Activated CD4-positive, alpha-beta T cell treated with anti-CD3 and anti-CD28 coated beads, Interleukin-2, amount 50 U/mL, for 1 hour (primary cell): ENCODE results near the gene RCOR1.
"Not testable (repeated sequence)": the region's sequence is repeated elsewhere in the genome, so short reads cannot be mapped to it uniquely, and the experiment has no call there.

Experiments used
- DNase-seq: peaks from one replicate; pipeline ENCODE4 v3.0.0-alpha.2; 2020

The RCOR1 gene

GRCh38 chr14:102591944-102592762 is at the start of gene RCOR1:
Gene RCOR1 (plus strand): TSS chr14:102592649. CDS start chr14:102592887, 238 bp downstream.
- DNase-seq, result peak; percentile 98

DNA sequence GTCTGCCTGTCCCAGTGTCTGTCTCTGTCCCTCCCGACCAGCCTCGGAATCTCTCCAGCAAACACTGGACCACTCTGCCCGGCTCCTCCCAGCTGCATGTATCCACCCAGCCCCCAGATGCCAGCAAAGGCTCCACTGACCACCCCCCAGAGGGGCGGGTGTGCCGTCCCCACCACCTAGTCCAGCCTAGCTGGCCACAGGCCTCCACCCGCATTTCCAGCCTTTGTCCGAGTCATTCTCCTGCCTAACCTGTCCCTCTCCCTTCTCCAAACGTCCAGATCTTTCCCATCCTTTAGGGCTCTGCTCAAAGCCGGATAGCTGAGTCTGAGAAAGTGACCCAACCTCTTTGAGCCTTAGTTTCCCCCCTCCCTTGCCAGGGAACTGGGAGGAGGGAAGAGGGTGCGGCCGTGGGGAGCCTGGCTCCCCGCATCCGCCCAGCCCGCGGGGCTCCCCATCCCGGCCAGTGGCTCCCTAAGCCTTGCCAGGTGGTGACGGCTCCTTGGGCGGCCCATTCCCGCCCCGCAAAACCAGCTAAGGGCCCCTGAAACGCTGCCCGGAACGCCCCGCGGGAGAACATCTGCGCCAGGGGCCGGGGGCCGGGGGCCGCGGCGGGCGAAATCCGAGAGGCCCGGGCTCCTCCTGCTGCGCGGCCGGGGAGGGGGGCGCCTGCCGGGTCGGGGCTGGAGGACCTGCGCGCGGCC is 48.3 kb upstream of the RCOR1 start:
- no peak for DNase-seq

GRCh38 chr14:102544747-102545460 is 47.5 kb upstream of the RCOR1 start:
- no peak for DNase-seq

DNA sequence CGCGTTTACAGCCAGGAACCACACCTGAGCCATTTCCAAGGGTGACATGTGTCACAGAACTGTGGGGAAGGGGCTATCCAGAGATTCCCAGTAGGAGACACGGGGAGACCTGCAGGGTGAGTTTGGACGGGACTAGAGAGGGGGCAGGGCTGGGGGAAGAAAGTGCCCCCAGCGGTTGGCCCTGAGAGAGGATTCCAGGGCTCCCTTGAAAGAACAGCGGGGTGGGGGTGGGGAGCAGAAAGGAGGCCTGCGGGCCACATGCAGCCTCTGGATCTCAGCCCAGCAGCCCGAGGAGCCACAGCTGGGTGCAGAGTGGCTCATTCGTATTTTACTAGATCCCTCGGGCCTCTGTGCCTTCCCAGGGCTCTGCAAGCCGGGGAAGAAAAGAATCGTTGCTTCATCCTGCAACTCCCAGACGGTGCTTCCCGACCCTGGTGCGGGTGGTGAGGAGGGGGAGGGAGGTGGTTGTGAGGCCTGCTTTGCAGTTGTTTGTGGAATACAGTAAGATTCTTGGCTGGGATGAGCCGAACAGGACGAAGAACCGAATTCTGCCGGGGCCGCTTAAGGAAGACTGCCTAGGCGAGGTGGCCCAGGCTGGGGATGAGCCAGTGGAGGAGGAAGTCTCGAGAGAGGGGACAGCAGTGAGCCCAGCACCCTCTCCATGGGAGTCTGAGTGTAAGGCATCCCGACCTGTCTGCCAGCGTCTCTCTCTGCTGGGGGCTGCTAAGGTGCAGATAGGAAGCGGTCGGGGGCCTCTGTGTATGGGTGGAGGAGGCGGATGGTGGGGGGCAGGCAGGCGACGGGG is 46.8 kb upstream of the RCOR1 start:
- DNase-seq, result no peak

DNA sequence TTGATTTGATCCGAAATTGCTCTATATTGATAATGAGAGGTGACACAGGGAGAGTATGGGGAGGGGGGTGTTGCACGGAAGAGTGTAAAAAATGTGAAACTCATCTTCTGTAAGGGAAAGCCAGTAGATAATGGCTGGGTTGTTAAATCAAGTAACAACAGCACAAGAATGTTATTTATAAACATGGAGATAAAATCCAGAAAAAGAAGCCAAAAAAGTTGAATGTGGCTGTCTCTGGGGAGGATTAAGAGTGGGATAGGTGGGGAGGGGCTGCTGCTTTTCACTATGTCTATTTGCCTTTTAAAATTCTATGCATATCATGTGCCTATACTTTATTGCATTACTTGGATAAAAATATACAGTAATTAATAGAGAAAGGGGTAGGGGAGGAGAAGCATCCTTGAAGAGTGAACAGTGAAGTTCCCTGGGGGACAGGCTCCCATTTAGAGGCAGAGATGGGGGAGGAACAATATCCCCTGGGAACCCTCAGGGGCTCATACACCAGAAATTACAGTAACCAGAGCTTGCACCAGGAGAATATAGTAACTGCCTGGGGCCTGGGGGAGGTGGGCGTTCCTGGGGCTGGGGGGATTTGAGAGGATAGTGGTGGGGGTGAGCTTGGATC is 43.7 kb upstream of the RCOR1 start:
- no peak for DNase-seq

DNA sequence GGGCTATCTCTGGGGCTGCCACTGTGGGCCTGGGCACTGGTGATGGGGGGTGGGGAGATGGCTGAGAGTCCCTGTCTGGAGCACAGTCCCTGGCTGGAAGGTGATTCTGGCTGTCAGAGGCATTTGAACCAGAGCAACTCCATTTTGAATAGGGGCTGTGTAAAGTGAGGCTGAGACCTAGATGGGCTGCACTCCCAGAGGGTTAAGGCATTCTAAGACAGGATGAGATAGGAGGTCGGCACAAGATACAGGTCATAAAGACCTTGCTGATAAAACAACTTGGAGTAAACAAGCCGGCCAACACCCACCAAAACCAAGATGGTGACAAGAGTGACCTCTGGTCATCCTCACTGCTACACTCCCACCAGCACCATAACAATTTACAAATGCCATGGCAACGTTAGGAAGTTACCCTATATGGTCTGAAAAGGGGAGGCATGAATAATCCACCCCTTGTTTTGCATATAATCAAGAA is 41.5 kb upstream of the RCOR1 start:
- not testable (repeated sequence) for DNase-seq

DNA sequence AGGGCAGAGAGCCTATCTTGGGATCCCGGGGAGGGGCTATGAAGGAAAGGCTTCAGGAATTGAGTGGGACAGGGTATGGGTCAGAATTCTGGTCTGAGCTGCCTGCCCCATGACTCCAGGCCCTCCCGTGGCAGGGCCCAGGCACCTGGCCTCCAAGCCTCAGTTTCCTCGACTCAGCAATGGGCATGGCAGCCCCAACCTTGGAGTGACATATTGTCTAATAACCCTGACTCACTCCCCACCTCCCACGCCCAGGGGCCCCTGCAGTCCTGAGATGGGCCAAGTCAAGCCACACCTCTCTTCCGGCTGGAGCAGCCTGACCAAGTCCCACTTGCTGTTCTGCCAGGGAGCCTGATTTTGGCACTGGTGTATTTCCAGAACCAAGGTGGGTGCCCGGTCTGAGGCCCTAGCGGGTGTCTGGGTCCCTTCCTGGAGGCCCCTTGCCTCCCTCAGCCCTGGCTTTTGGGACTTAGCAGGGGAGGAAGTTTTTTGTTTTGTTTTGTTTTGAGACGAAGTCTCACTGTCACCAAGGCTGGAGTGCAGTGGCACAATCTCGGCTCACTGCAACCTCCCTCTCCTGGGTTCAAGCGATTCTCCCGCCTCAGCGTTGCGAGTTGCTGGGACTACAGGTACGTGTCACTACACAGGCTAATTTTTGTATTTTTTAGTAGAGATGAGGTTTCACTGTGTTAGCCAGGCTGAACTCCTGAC is 40.3 kb upstream of the RCOR1 start:
- DNase-seq, result no peak

GRCh38 chr14:102554821-102555819 is 37.3 kb upstream of the RCOR1 start:
- DNase-seq, result peak; percentile 46

DNA sequence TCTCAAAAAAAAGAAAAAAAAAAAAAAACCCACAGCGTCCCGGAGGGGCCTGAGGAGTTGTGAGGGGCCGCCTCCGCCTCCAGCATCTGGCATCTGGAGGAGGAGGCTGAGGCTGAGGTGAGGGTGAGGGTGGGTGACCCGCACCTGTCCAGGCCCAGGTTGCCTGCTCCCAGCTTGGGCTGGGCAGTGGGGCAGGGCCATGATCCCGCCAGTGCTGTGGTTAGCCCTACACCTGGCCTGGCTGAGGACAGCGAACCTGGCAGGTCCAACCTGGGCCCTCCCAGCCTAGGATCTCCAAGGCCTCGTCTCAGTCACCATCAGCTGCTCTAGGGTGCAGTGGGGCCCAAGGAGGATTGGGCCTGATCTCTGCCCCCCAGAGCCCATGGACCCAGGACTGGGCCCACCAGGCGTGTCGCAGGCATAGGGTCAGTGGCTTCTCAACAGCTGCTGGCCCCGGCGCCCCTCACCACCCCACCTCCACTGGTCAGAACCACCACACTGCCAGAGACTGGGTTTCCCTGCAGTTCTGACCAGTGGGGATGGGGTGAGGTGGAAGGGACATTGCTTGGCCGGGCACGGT is 36.3 kb upstream of the RCOR1 start:
- no peak for DNase-seq

DNA sequence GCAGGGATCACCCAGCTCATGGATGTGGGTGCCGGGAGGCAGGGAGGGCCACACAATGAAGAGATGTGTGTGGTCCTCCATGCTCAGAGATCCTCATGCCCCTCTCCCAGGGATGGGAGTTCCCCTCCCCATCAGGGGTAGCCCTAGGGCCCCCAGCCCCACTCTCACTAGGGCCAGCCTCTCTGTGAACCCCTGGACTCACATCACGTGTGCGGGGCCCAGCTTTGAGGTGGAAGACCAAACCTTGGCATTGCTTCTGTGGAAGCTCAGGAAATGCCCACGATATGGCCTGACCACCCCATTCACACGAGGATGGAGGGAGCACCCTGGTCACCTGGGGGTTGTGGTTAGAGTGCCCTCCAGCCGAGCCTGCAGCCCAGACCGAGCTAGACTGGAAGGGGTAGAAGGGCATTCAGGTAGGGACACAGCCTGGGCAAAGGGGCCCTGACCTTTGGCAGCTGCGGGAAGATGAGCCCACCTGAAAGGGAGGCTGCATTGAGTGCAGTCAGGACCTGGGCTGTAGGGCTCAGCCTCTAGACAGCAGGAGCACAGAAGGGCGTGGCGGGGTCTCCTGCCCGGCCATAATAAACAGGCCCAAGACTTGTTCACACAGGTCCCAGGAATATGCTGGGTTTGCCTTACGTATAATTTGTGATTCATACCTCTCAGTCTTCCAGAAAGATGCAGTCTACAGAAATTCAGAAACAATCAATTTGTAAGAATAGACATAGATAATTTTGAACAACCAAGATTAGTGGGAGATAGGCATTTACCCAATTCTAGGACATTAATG is 34.8 kb upstream of the RCOR1 start:
- no peak for DNase-seq

GRCh38 chr14:102558556-102558955 is 33.9 kb upstream of the RCOR1 start:
- DNase-seq, result no peak

DNA sequence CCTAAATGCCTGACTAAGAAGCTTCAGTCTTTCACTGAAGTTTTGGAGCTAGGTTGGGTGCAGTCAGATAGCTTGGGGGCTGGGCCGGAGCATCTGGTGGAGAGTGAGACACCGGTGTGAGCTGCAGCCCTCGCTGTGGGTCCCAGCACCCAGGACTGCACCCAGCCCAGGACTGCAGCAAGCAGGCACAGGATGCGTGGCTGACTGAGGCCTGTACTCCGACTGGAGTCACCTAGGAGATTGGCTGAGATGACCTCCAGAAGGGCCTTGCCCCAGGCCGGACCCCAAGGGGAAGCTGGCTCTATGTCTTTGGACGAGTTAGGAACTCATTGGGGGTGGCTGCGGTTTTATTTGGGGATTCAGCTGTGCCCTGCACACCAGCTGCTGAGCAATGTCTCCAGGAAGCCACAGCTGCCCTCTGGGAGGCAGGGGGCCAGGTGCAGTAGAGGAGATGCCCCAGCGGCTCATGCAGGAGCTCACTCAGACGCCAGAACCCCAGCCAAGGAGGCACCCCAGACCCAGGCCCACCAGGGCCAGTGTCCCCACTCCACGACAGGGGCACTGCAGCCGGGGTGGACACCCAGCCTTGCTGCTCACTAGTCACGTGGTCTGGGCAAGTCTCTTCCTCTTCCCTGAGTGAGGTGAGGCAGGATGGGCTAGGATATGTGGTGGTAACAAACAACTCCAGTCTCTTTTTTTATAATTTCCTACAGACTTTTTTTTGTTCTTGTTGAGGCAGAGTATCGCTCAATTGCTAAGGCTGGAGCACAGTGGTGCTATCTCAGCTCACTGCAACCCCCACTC is 31.8 kb upstream of the RCOR1 start:
- DNase-seq, result no peak

DNA sequence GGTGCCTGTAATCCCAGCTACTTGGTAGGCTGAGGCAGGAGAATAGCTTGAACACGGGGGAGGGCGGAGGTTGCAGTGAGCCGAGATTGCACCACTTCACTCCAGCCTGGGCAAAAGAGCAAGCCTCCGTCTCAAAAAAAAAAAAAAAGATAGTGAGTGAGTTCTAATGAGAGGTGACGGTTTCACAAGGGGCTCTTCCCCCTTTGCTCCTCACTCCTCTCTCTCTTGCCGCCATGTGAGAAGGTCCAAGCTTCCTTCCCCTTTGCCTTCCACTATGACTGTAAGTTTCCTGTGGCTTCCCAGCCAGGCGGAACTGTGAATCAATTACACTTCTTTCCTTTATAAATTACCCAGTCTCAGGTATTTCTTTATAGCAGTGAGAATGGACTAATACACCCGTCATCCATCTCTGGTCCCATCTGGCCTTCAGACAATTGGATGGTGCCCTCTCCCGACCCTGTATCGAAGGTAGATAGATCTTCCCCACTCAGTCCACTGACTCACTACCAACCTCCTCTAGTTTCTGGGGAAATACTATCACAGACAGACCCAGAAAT is 27.0 kb upstream of the RCOR1 start:
- DNase-seq, result no peak

- no peak for DNase-seq
Measured at GRCh38 chr14:102565959-102566358, 26.5 kb upstream of the RCOR1 start.

GRCh38 chr14:102568115-102568614 is 24.3 kb upstream of the RCOR1 start:
- peak; percentile 26 for DNase-seq

- no peak for DNase-seq
Measured at GRCh38 chr14:102570334-102570995, 22.0 kb upstream of the RCOR1 start.

DNA sequence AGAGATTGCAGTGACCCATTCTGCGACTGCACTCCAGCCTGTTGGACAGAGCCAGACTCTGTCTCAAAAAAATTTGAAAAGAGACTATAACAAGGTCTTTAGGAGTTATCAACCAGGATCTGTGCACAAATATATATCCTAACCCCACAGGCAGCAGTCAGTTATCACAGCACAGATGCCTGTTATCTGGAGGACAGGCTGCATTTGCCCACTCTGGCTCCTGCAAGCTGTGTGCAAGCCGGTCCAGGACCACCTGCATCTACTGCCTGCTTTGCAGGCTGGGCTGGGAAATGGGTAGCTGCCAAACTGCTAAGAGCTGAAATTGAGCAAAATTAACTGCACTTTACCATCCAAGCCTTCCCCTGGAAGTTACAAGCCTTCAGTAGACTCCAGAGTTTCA is 21.4 kb upstream of the RCOR1 start:
- DNase-seq, result no peak
